Measurements from ENCODE around the gene USP48. TPM values are rescaled to one million over a fixed set of nuclear protein-coding genes. Genes with fewer than 3 reads are reported as not detected.

Gene USP48
- total and polyA plus RNA-seq, 12 donors: 13.8 to 45.0 (median 36.1) TPM

- DNase-seq (no peak), ATAC-seq (no peak)
- Histone ChIP-seq H3K36me3 (no peaks in the 10 kb centered on the region), H3K27me3 (peaks cover 0 to 38% (median 18%) of the 10 kb centered on the region in 7 donors), H3K9me3 (no peaks in the 10 kb centered on the region), H3K27ac (no peak overlapping the region), H3K4me1 (peaks cover 0 to 9% (median under 1%) of the 10 kb centered on the region in 9 donors), H3K4me3 (no peak overlapping the region)
- intact Hi-C loops (cut with DNase I): loop anchor here in 1 of 10 donors (10.0 kb wide), 1 partner anchor 130 kb away; no protein-coding TSS in a partner anchor
- 87 to 88% methylated on average over 10 of the region's 10 CpGs for WGBS, 2 donors
- TF ChIP-seq CTCF (IDR thresholded peaks at IDR 0.05): no peak
Measured at GRCh38 chr1:21644348-21644747, 138.6 kb downstream of the USP48 start.

- Histone ChIP-seq H3K27me3 (peaks cover 0 to 31% (median 14%) of the 10 kb centered on the region in 7 donors), H3K4me1 (peaks cover 0 to 16% (median 4%) of the 10 kb centered on the region in 9 donors)
- intact Hi-C loops (cut with DNase I): loop anchor here in 1 of 10 donors (10.0 kb wide), 1 partner anchor 129 kb away; no protein-coding TSS in a partner anchor
Measured at GRCh38 chr1:21643624-21644023, 139.3 kb downstream of the USP48 start.

GRCh38 chr1:21641967-21642739 lies 140.8 kb downstream of the USP48 start:
- ATAC-seq (peak in 7 of 8 donors; percentile 36 to 50 (median 41)), DNase-seq (peak in 1 of 2 donors; percentile 48)
- TF ChIP-seq CTCF (IDR thresholded peaks at IDR 0.05): no peak
- intact Hi-C loops (cut with DNase I): loop anchor here in 1 of 10 donors (10.0 kb wide), 1 partner anchor 127 kb away; no protein-coding TSS in a partner anchor
- Histone ChIP-seq H3K4me3 (no peak overlapping the region), H3K27me3 (peaks cover 0 to 26% (median 7%) of the 10 kb centered on the region in 7 donors), H3K9me3 (no peaks in the 10 kb centered on the region), H3K27ac (no peak overlapping the region), H3K36me3 (no peaks in the 10 kb centered on the region), H3K4me1 (peaks cover 0 to 20% (median 4%) of the 10 kb centered on the region in 9 donors)
- WGBS, 2 donors: 70 to 73% methylated on average over 19 of the region's 19 CpGs

More at GRCh38 chr1:21643624-21644023, 139.3 kb downstream of the USP48 start:
- DNase-seq (no peak), ATAC-seq (no peak)
- 86 to 91% methylated on average over 5 of the region's 5 CpGs for WGBS, 2 donors
- H3K27ac ChIP-seq: no peak overlapping the region
- H3K4me3 ChIP-seq: no peak overlapping the region
- H3K36me3 ChIP-seq: no peaks in the 10 kb centered on the region
- no peak for TF ChIP-seq CTCF (IDR thresholded peaks at IDR 0.05)
- no peaks in the 10 kb centered on the region for H3K9me3 ChIP-seq

GRCh38 chr1:21641537-21641936 lies 141.4 kb downstream of the USP48 start:
- no peak for ATAC-seq
- peaks cover 0 to 20% (median 3%) of the 10 kb centered on the region in 7 donors for H3K27me3 ChIP-seq
- no peak for DNase-seq
- H3K4me3 ChIP-seq: no peak overlapping the region
- 78 to 81% methylated on average over 6 of the region's 6 CpGs for WGBS, 2 donors
- H3K36me3 ChIP-seq: no peaks in the 10 kb centered on the region
- H3K4me1 ChIP-seq: peaks cover 0 to 20% (median 4%) of the 10 kb centered on the region in 9 donors
- intact Hi-C loops (cut with DNase I): loop anchor here in 1 of 10 donors (10.0 kb wide), 1 partner anchor 127 kb away; no protein-coding TSS in a partner anchor
- no peaks in the 10 kb centered on the region for H3K9me3 ChIP-seq
- no peak overlapping the region for H3K27ac ChIP-seq
- no peak for TF ChIP-seq CTCF (IDR thresholded peaks at IDR 0.05)

Measured in heart right ventricle (tissue), 16 donors.